Hepatic stellate cell (primary cell): Measurements from ENCODE around the gene LGALS14.
"Not testable (repeated sequence)": the region's sequence is repeated elsewhere in the genome, so short reads cannot be mapped to it uniquely, and the experiment has no call there.

ENCODE experiments used
- DNase-seq: peaks from one replicate; pipeline ENCODE4 v3.0.0; 2011; ENCODE audit warnings: low spot score

The LGALS14 gene

GRCh38 chr19:39704181-39705044, at the start of gene LGALS14:
TSS of gene LGALS14 (plus strand) at chr19:39704481. CDS start at chr19:39704529, 48 bp downstream.
- DNase-seq, result no peak

GRCh38 chr19:39655613-39656012, 48.7 kb upstream of the LGALS14 start, which contains the start of gene LGALS16:
TSS of gene LGALS16 (plus strand) at chr19:39655913. CDS start at chr19:39655962, 49 bp downstream.
- no peak for DNase-seq

- DNase-seq, result no peak
These were observed 44.5 kb upstream of the LGALS14 start for GRCh38 chr19:39659791-39660190.

GRCh38 chr19:39660661-39661060, 43.6 kb upstream of the LGALS14 start:
- DNase-seq, result no peak

- DNase-seq, result no peak
These were observed 42.7 kb upstream of the LGALS14 start for GRCh38 chr19:39661565-39661964.

GRCh38 chr19:39669860-39670259, 34.4 kb upstream of the LGALS14 start:
- DNase-seq, result not testable (repeated sequence)

- no peak for DNase-seq
These were observed 33.3 kb upstream of the LGALS14 start for GRCh38 chr19:39670998-39671397.

GRCh38 chr19:39671739-39672363, 32.4 kb upstream of the LGALS14 start:
- peak; percentile 11 for DNase-seq

GRCh38 chr19:39672473-39672872, 31.8 kb upstream of the LGALS14 start:
- DNase-seq, result no peak

- not testable (repeated sequence) for DNase-seq
These were observed 30.4 kb upstream of the LGALS14 start for GRCh38 chr19:39673862-39674261.

GRCh38 chr19:39676004-39676403, 28.3 kb upstream of the LGALS14 start:
- DNase-seq, result no peak

- DNase-seq, result no peak
These were observed 26.1 kb upstream of the LGALS14 start for GRCh38 chr19:39677961-39678889.

GRCh38 chr19:39679056-39679790, 25.1 kb upstream of the LGALS14 start:
- DNase-seq, result no peak

- no peak for DNase-seq
These were observed 24.5 kb upstream of the LGALS14 start for GRCh38 chr19:39679791-39680168.

- DNase-seq, result no peak
These were observed 23.7 kb upstream of the LGALS14 start for GRCh38 chr19:39680593-39680992.

- no peak for DNase-seq
These were observed 22.9 kb upstream of the LGALS14 start for GRCh38 chr19:39681416-39681815.

- no peak for DNase-seq
These were observed 20.0 kb upstream of the LGALS14 start for GRCh38 chr19:39684267-39684666.

GRCh38 chr19:39686739-39687138, 17.5 kb upstream of the LGALS14 start:
- DNase-seq, result no peak

GRCh38 chr19:39688637-39689036, 15.6 kb upstream of the LGALS14 start:
- not testable (repeated sequence) for DNase-seq

GRCh38 chr19:39692166-39692565, 12.1 kb upstream of the LGALS14 start:
- no peak for DNase-seq

- no peak for DNase-seq
These were observed 11.5 kb upstream of the LGALS14 start for GRCh38 chr19:39692822-39693221.

GRCh38 chr19:39695759-39696158, 8.5 kb upstream of the LGALS14 start:
- DNase-seq, result no peak
